Activated B cell treated with CpG ODN at 0.5 μM for 24 hours (primary cell): ENCODE data around the gene SPATA32. TPM values are rescaled to one million over a fixed set of nuclear protein-coding genes. Genes with fewer than 3 reads are reported as not detected.

ENCODE experiments used
- ATAC-seq: fragments of 200-7000 bp; cut with Tn5 transposase; one replicate; pipeline ENCODE4 v1.10.0; 2021; ENCODE audit warnings: low read depth, mild to moderate bottlenecking, moderate library complexity
- CTCF ChIA-PET: fragments of 350-600 bp; sonication (Branson Sonifier 250); formaldehyde crosslinking; loops from one replicate; lab custom pipeline; 2021; ENCODE audit warnings: antibody characterized with exemption; lab: Charles Lee
- POLR2A ChIA-PET: fragments of 350-600 bp; sonication (Branson Sonifier 250); formaldehyde crosslinking; loops from one replicate; lab custom pipeline; 2021; ENCODE audit warnings: antibody characterized with exemption; lab: Charles Lee
- DNase-seq: peaks from one replicate; pipeline ENCODE4 v3.0.0; 2022
- H3K27ac Mint-ChIP-seq: one replicate; pipeline ENCODE4 v1.8.0; 2020; ENCODE audit warnings: mixed read lengths
- H3K27me3 Mint-ChIP-seq: one replicate; pipeline ENCODE4 v1.8.0; 2021; ENCODE audit warnings: mixed read lengths
- H3K36me3 Mint-ChIP-seq: one replicate; pipeline ENCODE4 v1.8.0; 2021; ENCODE audit warnings: low read depth, mixed read lengths
- H3K4me1 Mint-ChIP-seq: one replicate; pipeline ENCODE4 v1.8.0; 2021; ENCODE audit warnings: mixed read lengths
- H3K4me3 Mint-ChIP-seq: one replicate; pipeline ENCODE4 v1.8.0; 2020; ENCODE audit warnings: mild to moderate bottlenecking, mixed read lengths
- H3K9me3 Mint-ChIP-seq: one replicate; pipeline ENCODE4 v1.8.0; 2020; ENCODE audit warnings: mixed read lengths
- CTCF ChIP-seq: fragments of 200-600 bp; IDR thresholded peaks from one replicate; pipeline ENCODE4 v1.8.0; 2022; ENCODE audit warnings: antibody characterized with exemption, mild to moderate bottlenecking
- intact Hi-C: fragments of 100-400 bp; cut with micrococcal nuclease; formaldehyde crosslinking; loops from one replicate; pipeline ENCODE4 v1.15.1; 2024
- total RNA-seq: library from RNA; stranded (reverse); gene quantifications from 2 replicates; pipeline ENCODE4 v1.2.3, GENCODE V29; 2022

SPATA32 gene
- total RNA-seq, 1 donor from 2014 or later = 0.27 TPM

GRCh38 chr17:45220079-45220478, 41.8 kb downstream of the SPATA32 start:
- POLR2A ChIA-PET = interaction anchor here (0.8 to 10.0 kb wide), 8 partner anchors 14 to 97 kb away, joined by 3 to 378 read pairs (median 20); partner anchors contain the start of genes ACBD4, HEXIM1 and MAP3K14
- Mint-ChIP-seq H3K36me3 (peaks cover 57% of the 10 kb centered on the region), H3K9me3 (no peaks in the 10 kb centered on the region), H3K4me3 (peak overlapping the region; percentile 82), H3K27ac (peak overlapping the region; percentile 54), H3K27me3 (no peaks in the 10 kb centered on the region), H3K4me1 (peaks cover 50% of the 10 kb centered on the region)
- intact Hi-C loops = no loop called here
- DNase-seq = no peak
- ATAC-seq = no peak
- TF ChIP-seq CTCF = no peak
- CTCF ChIA-PET = interaction anchor here (0.7 to 11.7 kb wide), 22 partner anchors 11 to 179 kb away, joined by 3 to 203 read pairs (median 7); partner anchors contain the start of gene MAP3K14

GRCh38 chr17:45218895-45219661, 42.8 kb downstream of the SPATA32 start:
- Mint-ChIP-seq H3K36me3 (peaks cover 61% of the 10 kb centered on the region), H3K4me3 (peak overlapping the region; percentile 82), H3K27me3 (no peaks in the 10 kb centered on the region), H3K9me3 (no peaks in the 10 kb centered on the region), H3K27ac (peak overlapping the region; percentile 54), H3K4me1 (peaks cover 40% of the 10 kb centered on the region)
- DNase-seq = peak; percentile 83
- ChIA-PET POLR2A (interaction anchor here (0.6 to 10.0 kb wide), 19 partner anchors 15 to 168 kb away, joined by 3 to 378 read pairs (median 5); partner anchors contain the start of genes ACBD4, HEXIM1, HEXIM2 and MAP3K14), CTCF (interaction anchor here (0.6 to 11.7 kb wide), 34 partner anchors 12 to 633 kb away, joined by 3 to 203 read pairs (median 6); partner anchors contain the start of genes ACBD4 and MAP3K14)
- peak; percentile 29 for ATAC-seq
- peak; percentile 95 for TF ChIP-seq CTCF
- intact Hi-C loops = loop anchor here (1.0 kb wide), 5 partner anchors 10 to 166 kb away; no protein-coding TSS in a partner anchor

Other genes with a start within 250 kb of the SPATA32 start
- 12.9 and 15.6 TPM in 2 replicates for gene DCAKD, start 210.5 kb downstream of the SPATA32 start, total RNA-seq
- 154 and 164 TPM in 2 replicates for gene NMT1, start 200.8 kb downstream of the SPATA32 start, total RNA-seq
- gene PLCD3, start 129.6 kb downstream of the SPATA32 start, total RNA-seq = 0.61 and 1.4 TPM in 2 replicates
- gene ACBD4, start 126.4 kb downstream of the SPATA32 start, total RNA-seq = 20.1 and 20.6 TPM in 2 replicates
- 19.5 and 21.5 TPM in 2 replicates for gene HEXIM1, start 113.6 kb downstream of the SPATA32 start, total RNA-seq
- gene HEXIM2, start 100.2 kb downstream of the SPATA32 start, total RNA-seq = 8.9 and 11.1 TPM in 2 replicates
- 310 and 351 TPM in 2 replicates for gene FMNL1, start 40.2 kb downstream of the SPATA32 start, total RNA-seq
- gene MAP3K14, start 54.9 kb upstream of the SPATA32 start, total RNA-seq = 81.2 and 88.6 TPM in 2 replicates
- gene ARHGAP27, start 170.8 kb upstream of the SPATA32 start, total RNA-seq = 64.5 and 75.7 TPM in 2 replicates
- gene PLEKHM1, start 228.6 kb upstream of the SPATA32 start, total RNA-seq = 44.1 and 62.4 TPM in 2 replicates